Kidney (tissue), 14 donors: Measurements from ENCODE around the gene CFP. TPM values are rescaled to one million over a fixed set of nuclear protein-coding genes. Genes with fewer than 3 reads are reported as not detected.

Experiments used
- DNase-seq, 5 donors: peaks; one replicate each; pipeline ENCODE4 v3.0.0-alpha.2; 2013 to 2020
- FAIRE-seq: peaks from 2 replicates; lab custom pipeline; 2012; peaks lifted over from hg19 to GRCh38; lab: Jason Lieb, UNC
- H3K27ac ChIP-seq, 2 donors: one replicate each; pipeline ENCODE4 v1.7.0; 2013; ENCODE audit warnings: low read depth in 2 of 2, low read length in 2 of 2, inconsistent platforms in 1 of 2
- H3K27me3 ChIP-seq: one replicate; pipeline ENCODE4 v1.7.1; 2013; ENCODE audit warnings: low read length, inconsistent platforms; ENCODE audit not compliant: control insufficient read depth, insufficient read depth
- H3K36me3 ChIP-seq, 3 donors: one replicate each; pipeline versions ENCODE4 v1.7.0 to v1.7.1; 2013; ENCODE audit warnings: low read length in 3 of 3, control low read depth in 1 of 3, inconsistent platforms in 1 of 3; ENCODE audit not compliant: insufficient read depth in 3 of 3, control insufficient read depth in 2 of 3
- H3K4me1 ChIP-seq, 3 donors: one replicate each; pipeline versions ENCODE4 v1.7.0 to v1.7.1; 2013; ENCODE audit warnings: low read length in 3 of 3, inconsistent platforms in 1 of 3, low read depth in 1 of 3; ENCODE audit not compliant: control insufficient read depth in 2 of 3, insufficient read depth in 2 of 3
- H3K4me3 ChIP-seq, 3 donors: one replicate each; pipeline versions ENCODE4 v1.7.0 to v1.8.1; 2013; ENCODE audit warnings: low read length in 3 of 3, control low read depth in 1 of 3, inconsistent platforms in 1 of 3
- H3K9ac ChIP-seq, 3 donors: one replicate each; pipeline versions ENCODE4 v1.7.0 to v1.7.1; 2013; ENCODE audit warnings: low read length in 3 of 3, control low read depth in 1 of 3, inconsistent platforms in 1 of 3
- H3K9me3 ChIP-seq, 3 donors: one replicate each; pipeline versions ENCODE4 v1.7.0 to v1.7.1; 2013; ENCODE audit warnings: low read length in 3 of 3, control low read depth in 1 of 3, inconsistent platforms in 1 of 3; ENCODE audit not compliant: control insufficient read depth in 2 of 3, insufficient read depth in 1 of 3
- CTCF ChIP-seq: IDR thresholded peaks from 3 replicates; pipeline ENCODE4 v1.5.1; 2012; ENCODE audit warnings: mild to moderate bottlenecking, moderate library complexity, borderline replicate concordance; ENCODE audit not compliant: insufficient read depth; ENCODE audit errors: extremely low read depth
- intact Hi-C: fragments of 100-400 bp; cut with DNase I; formaldehyde crosslinking; loops from one replicate; pipeline ENCODE4 v1.11.1; 2022
- polyA plus RNA-seq: library from polyadenylated mRNA; stranded (reverse); fragments of 350-450 nt; fragmentation: Illumina TruSeq; extraction: RNeasy Lipid Tissue Mini Kit (QIAGEN cat#74804); gene quantifications from one replicate; pipeline ENCODE4 v1.2.3, GENCODE V29; 2014; ENCODE audit warnings: low read depth, low replicate concordance; ENCODE audit not compliant: insufficient read depth
- total RNA-seq: library from RNA; stranded (reverse); fragmentation: NEBNext Ultra II Directional; extraction: Animal tissue kit (Norgen Biotek cat#: 25700); gene quantifications from one replicate; pipeline ENCODE4 v1.2.1, GENCODE V29; 2021
- donor health status: control.
- donor health status: control.
- donor health status: control.
- donor health status: control.
- donor health status: control.
- donor health status: DM: yes; HTN: yes; CAD: no.
- donor health status: Normal renal cell carcinoma (clear cell type).

CFP gene
- total and polyA plus RNA-seq, 2 donors from 2014 or later: 2.1 to 8.3 TPM

- intact Hi-C loops: no loop called here
- TF ChIP-seq CTCF: peak; percentile 36
- peaks cover 0 to 3% (median 0%) of the 10 kb centered on the region in 3 donors for H3K4me1 ChIP-seq
- no peak for FAIRE-seq
- no peaks in the 10 kb centered on the region for H3K9me3 ChIP-seq
- H3K36me3 ChIP-seq: peaks cover 2 to 16% (median 5%) of the 10 kb centered on the region in 3 donors
- no peak overlapping the region for H3K4me3 ChIP-seq
- no peak overlapping the region for H3K27ac ChIP-seq
- DNase-seq: peak in 2 of 5 donors; percentile 41 to 61
- no peak overlapping the region for H3K9ac ChIP-seq
- no peaks in the 10 kb centered on the region for H3K27me3 ChIP-seq
These were observed 14.2 kb upstream of the CFP start for GRCh38 chrX:47643926-47644325.

- no peak for FAIRE-seq
- no peak overlapping the region for H3K4me3 ChIP-seq
- H3K36me3 ChIP-seq: peaks cover 2 to 32% (median 9%) of the 10 kb centered on the region in 3 donors
- intact Hi-C loops: no loop called here
- H3K9ac ChIP-seq: no peak overlapping the region
- no peaks in the 10 kb centered on the region for H3K27me3 ChIP-seq
- no peak overlapping the region for H3K27ac ChIP-seq
- DNase-seq: no peak
- H3K9me3 ChIP-seq: no peaks in the 10 kb centered on the region
- TF ChIP-seq CTCF: no peak
- H3K4me1 ChIP-seq: no peaks in the 10 kb centered on the region
These were observed 9.1 kb upstream of the CFP start for GRCh38 chrX:47638816-47639215.

- TF ChIP-seq CTCF: no peak
- Histone ChIP-seq H3K9me3 (no peaks in the 10 kb centered on the region), H3K9ac (no peak overlapping the region), H3K27me3 (no peaks in the 10 kb centered on the region), H3K4me1 (no peaks in the 10 kb centered on the region), H3K4me3 (no peak overlapping the region), H3K36me3 (peaks cover 2 to 32% (median 9%) of the 10 kb centered on the region in 3 donors), H3K27ac (no peak overlapping the region)
- FAIRE-seq (no peak), DNase-seq (peak in 3 of 5 donors; percentile 30 to 74 (median 34))
- intact Hi-C loops: no loop called here
These were observed 7.9 kb upstream of the CFP start for GRCh38 chrX:47637546-47638195.
